Measurements from ENCODE around the gene SYT1.
"Not testable (repeated sequence)": the region's sequence is repeated elsewhere in the genome, so short reads cannot be mapped to it uniquely, and the experiment has no call there.

The SYT1 gene

GRCh38 chr12:79021021-79021420, 156.4 kb downstream of the SYT1 start:
- no peaks in the 10 kb centered on the region for H3K4me1 ChIP-seq (ENCODE audit: control insufficient read depth, insufficient read depth, low read length)
- H3K36me3 ChIP-seq (ENCODE audit: control insufficient read depth in 2 of 2, insufficient read depth in 1 of 2, low read length in 2 of 2) = no peaks in the 10 kb centered on the region
- CTCF ChIA-PET = no interaction called here
- no peak overlapping the region for H3K4me3 ChIP-seq (ENCODE audit: low read depth, low read length)
- TF ChIP-seq ZNF37A (tag by site-specific recombination; IDR thresholded peaks at IDR 0.05) = no peak
- no peak for TF ChIP-seq ZNF324 (tag by site-specific recombination; IDR thresholded peaks at IDR 0.05)
- TF ChIP-seq ZEB2 (tag by site-specific recombination; IDR thresholded peaks at IDR 0.05) = no peak
- no peak for TF ChIP-seq WT1 (tag by site-specific recombination; IDR thresholded peaks at IDR 0.05)
- no peak for TF ChIP-seq ZNF19 (tag by site-specific recombination; IDR thresholded peaks at IDR 0.05; ENCODE audit: low read depth)
- H3K27ac ChIP-seq (ENCODE audit: extremely low read depth, low read depth, low read length) = no peak overlapping the region
- POLR2A ChIA-PET = no interaction called here
- H3K9me3 ChIP-seq (ENCODE audit: control insufficient read depth, insufficient read depth, low read depth, low read length) = no peaks in the 10 kb centered on the region

- no peaks in the 10 kb centered on the region for H3K36me3 ChIP-seq (ENCODE audit: control insufficient read depth in 2 of 2, insufficient read depth in 1 of 2, low read length in 2 of 2)
- no peak for TF ChIP-seq ZNF558 (tag by site-specific recombination; IDR thresholded peaks at IDR 0.05)
- H3K4me3 ChIP-seq (ENCODE audit: low read depth, low read length) = no peak overlapping the region
- ChIA-PET POLR2A (no interaction called here), CTCF (interaction anchor here (0.6 kb wide), 1 partner anchor 152 kb away, joined by 3 read pairs; no protein-coding TSS in a partner anchor)
- H3K4me1 ChIP-seq (ENCODE audit: control insufficient read depth, insufficient read depth, low read length) = no peaks in the 10 kb centered on the region
- no peak overlapping the region for H3K27ac ChIP-seq (ENCODE audit: extremely low read depth, low read depth, low read length)
- no peaks in the 10 kb centered on the region for H3K9me3 ChIP-seq (ENCODE audit: control insufficient read depth, insufficient read depth, low read depth, low read length)
These were observed 158.7 kb downstream of the SYT1 start for GRCh38 chr12:79023261-79023660.

- no peaks in the 10 kb centered on the region for H3K36me3 ChIP-seq (ENCODE audit: control insufficient read depth in 2 of 2, insufficient read depth in 1 of 2, low read length in 2 of 2)
- H3K27ac ChIP-seq (ENCODE audit: extremely low read depth, low read depth, low read length) = no peak overlapping the region
- H3K4me1 ChIP-seq (ENCODE audit: control insufficient read depth, insufficient read depth, low read length) = no peaks in the 10 kb centered on the region
- CTCF ChIA-PET = no interaction called here
- no peak overlapping the region for H3K4me3 ChIP-seq (ENCODE audit: low read depth, low read length)
- POLR2A ChIA-PET = no interaction called here
- H3K9me3 ChIP-seq (ENCODE audit: control insufficient read depth, insufficient read depth, low read depth, low read length) = no peaks in the 10 kb centered on the region
- TF ChIP-seq ZNF24 (tag by site-specific recombination; IDR thresholded peaks at IDR 0.05) = no peak
- TF ChIP-seq ZNF677 (tag by site-specific recombination; IDR thresholded peaks at IDR 0.05) = no peak
- TF ChIP-seq ZNF521 (tag by site-specific recombination; IDR thresholded peaks at IDR 0.05) = no peak
These were observed 159.2 kb downstream of the SYT1 start for GRCh38 chr12:79023784-79024183.

GRCh38 chr12:79033788-79034187, 169.2 kb downstream of the SYT1 start:
- TF ChIP-seq TCF7L2 (IDR thresholded peaks at IDR 0.05; ENCODE audit: borderline replicate concordance, low read depth, low read length) = no peak
- no peak for TF ChIP-seq ZNF174 (tag by site-specific recombination; IDR thresholded peaks at IDR 0.05)
- no peak for TF ChIP-seq ZNF629 (tag by site-specific recombination; IDR thresholded peaks at IDR 0.05)
- no peak for TF ChIP-seq OVOL3 (tag by site-specific recombination; IDR thresholded peaks at IDR 0.05)
- no peak for TF ChIP-seq PRDM4 (tag by site-specific recombination; IDR thresholded peaks at IDR 0.05)
- Histone ChIP-seq H3K36me3 (ENCODE audit: control insufficient read depth in 2 of 2, insufficient read depth in 1 of 2, low read length in 2 of 2) (no peaks in the 10 kb centered on the region), H3K4me1 (ENCODE audit: control insufficient read depth, insufficient read depth, low read length) (no peaks in the 10 kb centered on the region), H3K27ac (ENCODE audit: extremely low read depth, low read depth, low read length) (no peak overlapping the region), H3K9me3 (ENCODE audit: control insufficient read depth, insufficient read depth, low read depth, low read length) (no peaks in the 10 kb centered on the region), H3K4me3 (ENCODE audit: low read depth, low read length) (no peak overlapping the region)
- CTCF ChIA-PET = no interaction called here
- POLR2A ChIA-PET = no interaction called here

GRCh38 chr12:79044748-79045147, 180.2 kb downstream of the SYT1 start:
- CTCF ChIA-PET; H3K27ac ChIP-seq (ENCODE audit: extremely low read depth, low read depth, low read length); H3K36me3 ChIP-seq (ENCODE audit: control insufficient read depth in 2 of 2, insufficient read depth in 1 of 2, low read length in 2 of 2); POLR2A ChIA-PET; H3K4me1 ChIP-seq (ENCODE audit: control insufficient read depth, insufficient read depth, low read length); H3K4me3 ChIP-seq (ENCODE audit: low read depth, low read length); H3K9me3 ChIP-seq (ENCODE audit: control insufficient read depth, insufficient read depth, low read depth, low read length): not testable (repeated sequence)
- TF ChIP-seq GLIS2 (tag by site-specific recombination; IDR thresholded peaks at IDR 0.05) = peak; percentile 54; the same call in 1 of the 2 replicates

Data from HEK293 (cell line).